HepG2 (cell line): ENCODE data around the gene SQSTM1. TPM values are rescaled to one million over a fixed set of nuclear protein-coding genes. Genes with fewer than 3 reads are reported as not detected.

ENCODE experiments used
- ARID2 ChIP-seq: sonication (generic); formaldehyde crosslinking; IDR thresholded peaks from 2 replicates; pipeline ENCODE4 v1.8.1; 2022; ENCODE audit warnings: mild to moderate bottlenecking, missing genetic modification reagents, borderline replicate concordance
- CCDC6 ChIP-seq: sonication (generic); formaldehyde crosslinking; IDR thresholded peaks from 2 replicates; pipeline ENCODE4 v1.8.1; 2022; ENCODE audit warnings: mild to moderate bottlenecking, missing genetic modification reagents, moderate library complexity
- HDAC2 ChIP-seq: sonication (generic); formaldehyde crosslinking; IDR thresholded peaks from 2 replicates; pipeline ENCODE4 v1.4.0; 2020; ENCODE audit warnings: missing genetic modification reagents
- HDAC6 ChIP-seq: fragments of 200-600 bp; sonication (generic); IDR thresholded peaks from 2 replicates; pipeline ENCODE4 v1.7.0; 2017; ENCODE audit warnings: mild to moderate bottlenecking, antibody characterized with exemption, low read length, low read depth
- KDM6A ChIP-seq: IDR thresholded peaks from 2 replicates; pipeline ENCODE4 v1.6.1; 2016; ENCODE audit warnings: low read depth
- MZF1 ChIP-seq: sonication (generic); formaldehyde crosslinking; IDR thresholded peaks from 2 replicates; pipeline ENCODE4 v1.8.1; 2023; ENCODE audit warnings: mild to moderate bottlenecking, missing genetic modification reagents, borderline replicate concordance
- RBM39 ChIP-seq: fragments of 200-400 bp; formaldehyde crosslinking; IDR thresholded peaks from one replicate; pipeline ENCODE4 v1.6.1; 2018; ENCODE audit warnings: antibody characterized with exemption, mild to moderate bottlenecking, low read depth, low read length; ENCODE audit not compliant: poor library complexity, severe bottlenecking
- RORA ChIP-seq: sonication (generic); formaldehyde crosslinking; IDR thresholded peaks from 2 replicates; pipeline ENCODE4 v1.5.0; 2020; ENCODE audit warnings: mild to moderate bottlenecking, missing genetic modification reagents, moderate library complexity
- SP140L ChIP-seq: sonication (generic); formaldehyde crosslinking; IDR thresholded peaks from 2 replicates; pipeline ENCODE4 v1.4.0; 2020; ENCODE audit warnings: missing genetic modification reagents, borderline replicate concordance
- SRF ChIP-seq: IDR thresholded peaks from 2 replicates; pipeline ENCODE4 v1.6.1; 2011; ENCODE audit warnings: mild to moderate bottlenecking, low read depth, low read length, moderate library complexity
- TBP ChIP-seq: sonication (generic); formaldehyde crosslinking; IDR thresholded peaks from 2 replicates; pipeline ENCODE4 v1.5.0; 2020; ENCODE audit warnings: missing genetic modification reagents
- ZMYM2 ChIP-seq: sonication (generic); formaldehyde crosslinking; IDR thresholded peaks from 2 replicates; pipeline ENCODE4 v1.8.0; 2022; ENCODE audit warnings: mild to moderate bottlenecking, missing genetic modification reagents
- ZNF350 ChIP-seq: sonication (generic); formaldehyde crosslinking; IDR thresholded peaks from 2 replicates; pipeline ENCODE4 v1.4.0; 2020; ENCODE audit warnings: mild to moderate bottlenecking, low read depth, missing genetic modification reagents, borderline replicate concordance
- ZNF556 ChIP-seq: sonication (generic); formaldehyde crosslinking; IDR thresholded peaks from 2 replicates; pipeline ENCODE4 v1.4.0; 2020; ENCODE audit warnings: mild to moderate bottlenecking, missing genetic modification reagents, borderline replicate concordance
- ZNF589 ChIP-seq: sonication (generic); formaldehyde crosslinking; conservative IDR thresholded peaks from 2 replicates; pipeline ENCODE4 v1.8.0; 2022; ENCODE audit warnings: mild to moderate bottlenecking, moderate library complexity, missing genetic modification reagents
- ZNF780A ChIP-seq: sonication (generic); formaldehyde crosslinking; IDR thresholded peaks from 2 replicates; pipeline ENCODE4 v1.8.0; 2022; ENCODE audit warnings: mild to moderate bottlenecking, missing genetic modification reagents, moderate library complexity
- polyA plus RNA-seq, 8 experiments: library from polyadenylated mRNA; depleted of rRNA in 3 of 8; stranded (reverse) in 7 of 8; unstranded in 1 of 8; fragments of >200 nt; fragmentation: Illumina TruSeq in 4 of 8; extraction: Trizol in 4 of 8; gene quantifications; 2 replicates each; pipeline versions ENCODE4 v1.2.1 to v1.2.3, GENCODE V29; 2011 to 2016; ENCODE audit warnings: low read depth in 4 of 8, missing spikeins in 1 of 8, mixed read lengths in 1 of 8; ENCODE audit not compliant: insufficient read depth in 1 of 8
- total RNA-seq, 5 experiments: library from RNA; depleted of rRNA; stranded (reverse); fragments of >200 nt; fragmentation: Illumina TruSeq; extraction: Trizol; gene quantifications; 2 replicates each; pipeline ENCODE4 v1.2.3, GENCODE V29; 2016; ENCODE audit warnings: low read depth in 1 of 5
- TF ChIP-seq, protein P1 (sequence below): sonication (generic); formaldehyde crosslinking; IDR thresholded peaks from 2 replicates; pipeline ENCODE4 v1.5.1; 2020; ENCODE audit warnings: missing genetic modification reagents, mild to moderate bottlenecking, borderline replicate concordance
- TF ChIP-seq, protein P2 (sequence below): sonication (generic); formaldehyde crosslinking; IDR thresholded peaks from 2 replicates; pipeline ENCODE4 v1.9.0; 2021; ENCODE audit warnings: missing genetic modification reagents, borderline replicate concordance
- TF ChIP-seq, protein P3 (sequence below): sonication (generic); formaldehyde crosslinking; IDR thresholded peaks from 2 replicates; pipeline ENCODE4 v1.8.0; 2022; ENCODE audit warnings: missing genetic modification reagents, mild to moderate bottlenecking, moderate library complexity, borderline replicate concordance
- TF ChIP-seq, protein P4 (sequence below): sonication (generic); formaldehyde crosslinking; IDR thresholded peaks from 2 replicates; pipeline ENCODE4 v1.4.0; 2020; ENCODE audit warnings: missing genetic modification reagents, borderline replicate concordance

The SQSTM1 gene
- total and polyA plus RNA-seq, 2 of the 13 experiments (the other 11 are each of a cell fraction or from before 2014, with no cell fraction given), result 90.9 to 160 TPM

DNA sequence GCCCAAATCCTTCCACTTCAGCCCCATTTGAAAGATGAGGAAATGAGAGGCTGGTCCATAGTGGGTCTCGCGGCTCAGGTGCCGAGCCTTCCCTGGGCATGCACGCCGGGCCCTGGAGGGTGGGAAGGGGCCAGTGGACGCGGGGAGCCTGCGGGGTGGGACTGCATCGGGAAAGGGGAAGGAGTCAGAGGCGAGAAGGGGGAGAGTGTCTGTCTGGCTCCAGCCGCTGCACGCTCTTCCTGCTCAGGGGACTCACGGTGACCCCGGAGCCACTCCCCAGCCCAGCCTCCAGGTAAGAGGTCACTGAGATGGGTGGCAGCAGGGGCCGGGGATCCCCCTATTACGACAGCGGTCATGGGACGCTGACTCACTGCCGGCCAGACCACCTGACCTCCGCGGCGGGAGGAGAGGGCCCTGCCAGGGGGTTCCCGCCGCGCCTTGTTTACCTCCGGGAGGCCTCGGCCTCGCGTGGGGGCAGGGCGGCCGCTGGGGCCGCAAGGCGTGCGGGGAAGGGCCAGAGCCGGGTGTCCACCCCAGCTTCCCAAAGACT, 1.9 kb upstream of the SQSTM1 start (continued):
- peak; percentile 80; the same call in 1 of the 2 replicates for TF ChIP-seq CCDC6 (CRISPR knock-in tag)
- TF ChIP-seq HDAC2 (CRISPR knock-in tag), result peak; percentile 75
- no peak for TF ChIP-seq MZF1 (CRISPR knock-in tag)
- TF ChIP-seq RBM39, result peak; percentile 92
- TF ChIP-seq TBP (CRISPR knock-in tag), result no peak
- no peak for TF ChIP-seq SRF
- TF ChIP-seq, protein P1, sequence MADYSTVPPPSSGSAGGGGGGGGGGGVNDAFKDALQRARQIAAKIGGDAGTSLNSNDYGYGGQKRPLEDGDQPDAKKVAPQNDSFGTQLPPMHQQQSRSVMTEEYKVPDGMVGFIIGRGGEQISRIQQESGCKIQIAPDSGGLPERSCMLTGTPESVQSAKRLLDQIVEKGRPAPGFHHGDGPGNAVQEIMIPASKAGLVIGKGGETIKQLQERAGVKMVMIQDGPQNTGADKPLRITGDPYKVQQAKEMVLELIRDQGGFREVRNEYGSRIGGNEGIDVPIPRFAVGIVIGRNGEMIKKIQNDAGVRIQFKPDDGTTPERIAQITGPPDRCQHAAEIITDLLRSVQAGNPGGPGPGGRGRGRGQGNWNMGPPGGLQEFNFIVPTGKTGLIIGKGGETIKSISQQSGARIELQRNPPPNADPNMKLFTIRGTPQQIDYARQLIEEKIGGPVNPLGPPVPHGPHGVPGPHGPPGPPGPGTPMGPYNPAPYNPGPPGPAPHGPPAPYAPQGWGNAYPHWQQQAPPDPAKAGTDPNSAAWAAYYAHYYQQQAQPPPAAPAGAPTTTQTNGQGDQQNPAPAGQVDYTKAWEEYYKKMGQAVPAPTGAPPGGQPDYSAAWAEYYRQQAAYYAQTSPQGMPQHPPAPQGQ (CRISPR knock-in tag), result no peak
- TF ChIP-seq, protein P2, sequence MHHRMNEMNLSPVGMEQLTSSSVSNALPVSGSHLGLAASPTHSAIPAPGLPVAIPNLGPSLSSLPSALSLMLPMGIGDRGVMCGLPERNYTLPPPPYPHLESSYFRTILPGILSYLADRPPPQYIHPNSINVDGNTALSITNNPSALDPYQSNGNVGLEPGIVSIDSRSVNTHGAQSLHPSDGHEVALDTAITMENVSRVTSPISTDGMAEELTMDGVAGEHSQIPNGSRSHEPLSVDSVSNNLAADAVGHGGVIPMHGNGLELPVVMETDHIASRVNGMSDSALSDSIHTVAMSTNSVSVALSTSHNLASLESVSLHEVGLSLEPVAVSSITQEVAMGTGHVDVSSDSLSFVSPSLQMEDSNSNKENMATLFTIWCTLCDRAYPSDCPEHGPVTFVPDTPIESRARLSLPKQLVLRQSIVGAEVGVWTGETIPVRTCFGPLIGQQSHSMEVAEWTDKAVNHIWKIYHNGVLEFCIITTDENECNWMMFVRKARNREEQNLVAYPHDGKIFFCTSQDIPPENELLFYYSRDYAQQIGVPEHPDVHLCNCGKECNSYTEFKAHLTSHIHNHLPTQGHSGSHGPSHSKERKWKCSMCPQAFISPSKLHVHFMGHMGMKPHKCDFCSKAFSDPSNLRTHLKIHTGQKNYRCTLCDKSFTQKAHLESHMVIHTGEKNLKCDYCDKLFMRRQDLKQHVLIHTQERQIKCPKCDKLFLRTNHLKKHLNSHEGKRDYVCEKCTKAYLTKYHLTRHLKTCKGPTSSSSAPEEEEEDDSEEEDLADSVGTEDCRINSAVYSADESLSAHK (CRISPR knock-in tag), result no peak
- TF ChIP-seq, protein P3, sequence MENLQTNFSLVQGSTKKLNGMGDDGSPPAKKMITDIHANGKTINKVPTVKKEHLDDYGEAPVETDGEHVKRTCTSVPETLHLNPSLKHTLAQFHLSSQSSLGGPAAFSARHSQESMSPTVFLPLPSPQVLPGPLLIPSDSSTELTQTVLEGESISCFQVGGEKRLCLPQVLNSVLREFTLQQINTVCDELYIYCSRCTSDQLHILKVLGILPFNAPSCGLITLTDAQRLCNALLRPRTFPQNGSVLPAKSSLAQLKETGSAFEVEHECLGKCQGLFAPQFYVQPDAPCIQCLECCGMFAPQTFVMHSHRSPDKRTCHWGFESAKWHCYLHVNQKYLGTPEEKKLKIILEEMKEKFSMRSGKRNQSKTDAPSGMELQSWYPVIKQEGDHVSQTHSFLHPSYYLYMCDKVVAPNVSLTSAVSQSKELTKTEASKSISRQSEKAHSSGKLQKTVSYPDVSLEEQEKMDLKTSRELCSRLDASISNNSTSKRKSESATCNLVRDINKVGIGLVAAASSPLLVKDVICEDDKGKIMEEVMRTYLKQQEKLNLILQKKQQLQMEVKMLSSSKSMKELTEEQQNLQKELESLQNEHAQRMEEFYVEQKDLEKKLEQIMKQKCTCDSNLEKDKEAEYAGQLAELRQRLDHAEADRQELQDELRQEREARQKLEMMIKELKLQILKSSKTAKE (CRISPR knock-in tag), result peak; percentile 96
- peak; percentile 72; the same call in 1 of the 2 replicates for TF ChIP-seq KDM6A (CRISPR knock-in tag)
- TF ChIP-seq ZNF556, result peak; percentile 94; the same call in 1 of the 2 replicates
- TF ChIP-seq ZNF780A (CRISPR knock-in tag), result peak; percentile 71; the same call in 1 of the 2 replicates
- TF ChIP-seq HDAC6, result no peak
- no peak for TF ChIP-seq RORA (CRISPR knock-in tag)
- peak; percentile 80; the same call in 1 of the 2 replicates for TF ChIP-seq ZNF350 (CRISPR knock-in tag)
- no peak for TF ChIP-seq ZMYM2 (CRISPR knock-in tag)
- TF ChIP-seq ZNF589 (CRISPR knock-in tag), result peak; percentile 77; the same call in 1 of the 2 replicates
- no peak for TF ChIP-seq SP140L
- no peak for TF ChIP-seq ARID2
- TF ChIP-seq, protein P4, sequence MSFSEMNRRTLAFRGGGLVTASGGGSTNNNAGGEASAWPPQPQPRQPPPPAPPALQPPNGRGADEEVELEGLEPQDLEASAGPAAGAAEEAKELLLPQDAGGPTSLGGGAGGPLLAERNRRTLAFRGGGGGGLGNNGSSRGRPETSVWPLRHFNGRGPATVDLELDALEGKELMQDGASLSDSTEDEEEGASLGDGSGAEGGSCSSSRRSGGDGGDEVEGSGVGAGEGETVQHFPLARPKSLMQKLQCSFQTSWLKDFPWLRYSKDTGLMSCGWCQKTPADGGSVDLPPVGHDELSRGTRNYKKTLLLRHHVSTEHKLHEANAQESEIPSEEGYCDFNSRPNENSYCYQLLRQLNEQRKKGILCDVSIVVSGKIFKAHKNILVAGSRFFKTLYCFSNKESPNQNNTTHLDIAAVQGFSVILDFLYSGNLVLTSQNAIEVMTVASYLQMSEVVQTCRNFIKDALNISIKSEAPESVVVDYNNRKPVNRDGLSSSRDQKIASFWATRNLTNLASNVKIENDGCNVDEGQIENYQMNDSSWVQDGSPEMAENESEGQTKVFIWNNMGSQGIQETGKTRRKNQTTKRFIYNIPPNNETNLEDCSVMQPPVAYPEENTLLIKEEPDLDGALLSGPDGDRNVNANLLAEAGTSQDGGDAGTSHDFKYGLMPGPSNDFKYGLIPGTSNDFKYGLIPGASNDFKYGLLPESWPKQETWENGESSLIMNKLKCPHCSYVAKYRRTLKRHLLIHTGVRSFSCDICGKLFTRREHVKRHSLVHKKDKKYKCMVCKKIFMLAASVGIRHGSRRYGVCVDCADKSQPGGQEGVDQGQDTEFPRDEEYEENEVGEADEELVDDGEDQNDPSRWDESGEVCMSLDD (CRISPR knock-in tag), result peak; percentile 97
